Measurements from ENCODE around the gene NR2F1. TPM values are rescaled to one million over a fixed set of nuclear protein-coding genes. Genes with fewer than 3 reads are reported as not detected.

The NR2F1 gene
- total and polyA plus RNA-seq, 2 experiments from 2014 or later = 0.13 to 1.3 TPM

DNA sequence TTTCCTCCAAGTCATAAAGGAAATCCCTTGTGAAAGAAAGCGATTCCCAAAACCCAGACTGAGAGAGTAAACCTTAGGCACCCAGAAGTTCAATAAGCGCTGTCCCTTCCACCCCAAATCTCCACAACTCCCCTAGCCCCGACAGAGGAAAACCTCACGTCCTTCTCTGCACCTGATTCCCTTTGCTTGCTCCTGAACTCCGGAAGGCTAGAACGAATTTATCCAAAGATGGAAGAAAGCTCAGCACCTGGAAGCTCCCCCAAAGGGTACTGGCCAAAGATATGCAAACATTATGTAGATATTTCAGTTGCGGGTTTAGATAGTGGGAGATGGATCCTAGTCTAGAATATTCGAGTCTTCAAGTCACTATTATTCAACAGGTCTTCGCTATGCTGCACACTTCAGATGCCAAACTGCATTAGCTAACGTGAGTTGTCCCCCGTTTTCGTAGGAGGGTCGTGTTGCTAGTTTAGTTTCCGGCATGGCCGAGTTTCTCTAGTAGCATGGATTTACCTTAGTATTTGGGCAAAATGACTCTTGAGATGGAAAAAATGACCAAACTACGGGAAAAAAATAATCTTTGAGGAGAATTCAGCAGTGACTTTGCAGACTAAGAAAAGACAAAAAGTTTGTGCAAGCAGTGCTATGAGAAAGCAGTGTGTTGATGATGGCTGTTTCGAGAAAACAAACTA, 27.7 kb downstream of the NR2F1 start:
- Histone ChIP-seq H3K4me1 (ENCODE audit: low read depth) (no peaks in the 10 kb centered on the region), H3K27me3 (peaks cover 100% of the 10 kb centered on the region), H3K4me3 (no peak overlapping the region), H3K36me3 (no peaks in the 10 kb centered on the region), H3K27ac (no peak overlapping the region), H3K9me3 (ENCODE audit: low read depth) (no peaks in the 10 kb centered on the region)
- TF ChIP-seq, protein P1, sequence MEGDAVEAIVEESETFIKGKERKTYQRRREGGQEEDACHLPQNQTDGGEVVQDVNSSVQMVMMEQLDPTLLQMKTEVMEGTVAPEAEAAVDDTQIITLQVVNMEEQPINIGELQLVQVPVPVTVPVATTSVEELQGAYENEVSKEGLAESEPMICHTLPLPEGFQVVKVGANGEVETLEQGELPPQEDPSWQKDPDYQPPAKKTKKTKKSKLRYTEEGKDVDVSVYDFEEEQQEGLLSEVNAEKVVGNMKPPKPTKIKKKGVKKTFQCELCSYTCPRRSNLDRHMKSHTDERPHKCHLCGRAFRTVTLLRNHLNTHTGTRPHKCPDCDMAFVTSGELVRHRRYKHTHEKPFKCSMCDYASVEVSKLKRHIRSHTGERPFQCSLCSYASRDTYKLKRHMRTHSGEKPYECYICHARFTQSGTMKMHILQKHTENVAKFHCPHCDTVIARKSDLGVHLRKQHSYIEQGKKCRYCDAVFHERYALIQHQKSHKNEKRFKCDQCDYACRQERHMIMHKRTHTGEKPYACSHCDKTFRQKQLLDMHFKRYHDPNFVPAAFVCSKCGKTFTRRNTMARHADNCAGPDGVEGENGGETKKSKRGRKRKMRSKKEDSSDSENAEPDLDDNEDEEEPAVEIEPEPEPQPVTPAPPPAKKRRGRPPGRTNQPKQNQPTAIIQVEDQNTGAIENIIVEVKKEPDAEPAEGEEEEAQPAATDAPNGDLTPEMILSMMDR (IDR thresholded peaks at IDR 0.05; ENCODE audit: low read depth, low read length) = no peak
- no peak for DNase-seq (ENCODE audit: low read depth in 1 of 2, low spot score in 1 of 2)

DNA sequence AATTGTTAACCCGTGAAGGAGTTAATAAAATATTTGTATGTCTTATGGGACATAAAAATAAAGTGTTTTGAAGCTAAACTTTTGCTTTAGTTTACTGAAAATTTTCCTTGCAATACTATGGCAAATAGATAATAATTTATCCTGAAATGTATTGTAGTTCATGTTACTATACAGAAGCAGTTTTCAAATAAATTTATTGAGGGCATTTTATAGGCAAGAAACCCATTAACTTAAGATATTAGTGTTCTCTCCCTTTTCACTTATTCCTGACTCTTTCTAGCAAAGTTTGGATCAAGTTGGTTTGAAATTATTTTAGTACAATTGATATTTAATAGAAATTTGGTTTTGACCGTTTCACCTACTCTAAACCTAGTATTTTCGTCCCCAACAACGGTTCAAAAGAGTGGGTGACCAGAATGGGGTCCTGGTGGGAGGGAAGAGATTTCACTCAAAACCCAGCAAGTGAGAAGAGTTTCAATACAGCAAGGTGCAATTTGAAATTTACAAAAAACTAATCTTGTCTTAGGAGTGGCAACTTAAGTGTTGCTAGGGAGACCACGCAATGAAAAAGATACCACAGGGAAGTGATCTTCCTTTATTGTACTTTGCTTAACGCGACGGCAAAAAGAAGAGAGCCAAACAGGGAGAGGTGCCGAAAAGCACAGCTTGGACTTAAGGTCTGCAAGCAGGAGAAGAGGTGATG, 28.4 kb downstream of the NR2F1 start:
- H3K36me3 ChIP-seq = no peaks in the 10 kb centered on the region
- no peaks in the 10 kb centered on the region for H3K9me3 ChIP-seq (ENCODE audit: low read depth)
- no peak overlapping the region for H3K4me3 ChIP-seq
- TF ChIP-seq, protein P1 (IDR thresholded peaks at IDR 0.05; ENCODE audit: low read depth, low read length) = no peak
- H3K4me1 ChIP-seq (ENCODE audit: low read depth) = no peaks in the 10 kb centered on the region
- H3K27ac ChIP-seq = no peak overlapping the region
- H3K27me3 ChIP-seq = peaks cover 100% of the 10 kb centered on the region
- no peak for DNase-seq (ENCODE audit: low read depth in 1 of 2, low spot score in 1 of 2)

DNA sequence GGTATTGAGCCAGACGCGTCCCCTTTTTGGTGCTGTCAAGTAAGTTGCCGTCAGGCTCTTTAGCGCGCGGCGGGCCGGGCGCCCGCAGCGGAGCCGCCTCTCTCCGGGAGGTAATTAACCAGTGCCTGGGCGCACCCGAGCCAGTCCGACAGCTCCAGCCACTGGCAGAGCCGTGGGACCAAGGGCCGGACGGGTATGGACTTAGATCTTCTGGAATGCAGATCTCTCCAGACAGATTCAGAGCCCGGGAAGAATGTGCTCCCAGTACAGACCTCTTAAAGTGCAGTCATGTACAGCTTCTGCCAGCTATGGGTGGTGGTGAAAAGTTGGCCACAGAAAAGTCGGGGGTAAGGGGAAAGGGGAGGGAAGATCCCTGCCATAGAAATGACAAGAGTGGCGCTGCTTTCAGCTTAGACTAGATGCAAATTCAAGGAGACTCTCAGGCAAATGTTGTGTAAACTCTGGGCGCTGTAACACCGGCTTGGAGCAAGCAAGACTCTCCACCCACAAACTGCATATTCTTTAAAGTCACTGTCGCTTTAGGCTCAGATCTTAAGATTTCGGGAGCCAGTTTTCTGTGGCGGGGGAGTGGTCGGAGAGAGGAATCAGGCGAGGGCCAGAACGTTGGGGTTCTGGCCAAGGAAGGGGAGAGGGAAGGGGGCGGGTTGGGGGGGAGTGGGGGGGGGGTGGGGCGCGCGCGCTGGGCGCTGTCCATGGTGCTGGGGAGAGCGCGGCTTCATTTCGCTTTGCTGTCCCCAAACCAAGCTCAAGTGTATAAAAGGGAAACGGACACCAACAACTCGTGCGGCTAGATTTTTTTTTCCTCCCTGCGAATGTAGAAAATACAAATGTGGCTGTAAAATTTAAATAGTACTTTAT, 29.2 kb downstream of the NR2F1 start:
- Histone ChIP-seq H3K36me3 (no peaks in the 10 kb centered on the region), H3K9me3 (ENCODE audit: low read depth) (no peaks in the 10 kb centered on the region), H3K27ac (no peak overlapping the region), H3K4me1 (ENCODE audit: low read depth) (no peaks in the 10 kb centered on the region), H3K27me3 (peaks cover 100% of the 10 kb centered on the region), H3K4me3 (no peak overlapping the region)
- TF ChIP-seq, protein P1 (IDR thresholded peaks at IDR 0.05; ENCODE audit: low read depth, low read length) = no peak
- peak in 1 of 2 donors; percentile 52 for DNase-seq (ENCODE audit: low read depth in 1 of 2, low spot score in 1 of 2)

DNA sequence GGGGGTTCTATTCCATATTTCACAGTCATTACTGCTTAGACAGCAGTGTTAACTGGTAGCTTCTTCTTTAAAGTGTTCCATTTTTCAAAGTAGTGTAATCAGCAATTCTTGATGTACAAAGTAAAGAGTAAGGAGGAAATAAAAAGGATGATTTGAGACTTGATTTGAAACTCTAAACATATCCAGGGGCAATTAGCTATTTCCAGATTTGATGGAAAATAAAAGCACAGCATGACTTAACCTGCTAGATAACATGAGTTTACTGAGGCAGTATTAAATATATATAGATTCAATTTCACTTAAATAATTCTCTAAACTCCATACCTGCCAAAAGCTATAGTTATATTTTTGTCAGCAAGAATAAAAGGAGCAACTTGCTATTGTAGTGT, 29.8 kb downstream of the NR2F1 start:
- Histone ChIP-seq H3K9me3 (ENCODE audit: low read depth) (no peaks in the 10 kb centered on the region), H3K36me3 (no peaks in the 10 kb centered on the region), H3K27ac (no peak overlapping the region), H3K4me3 (no peak overlapping the region), H3K27me3 (peaks cover 100% of the 10 kb centered on the region), H3K4me1 (ENCODE audit: low read depth) (no peaks in the 10 kb centered on the region)
- DNase-seq (ENCODE audit: low read depth in 1 of 2, low spot score in 1 of 2) = no peak
- TF ChIP-seq, protein P1 (IDR thresholded peaks at IDR 0.05; ENCODE audit: low read depth, low read length) = no peak

DNA sequence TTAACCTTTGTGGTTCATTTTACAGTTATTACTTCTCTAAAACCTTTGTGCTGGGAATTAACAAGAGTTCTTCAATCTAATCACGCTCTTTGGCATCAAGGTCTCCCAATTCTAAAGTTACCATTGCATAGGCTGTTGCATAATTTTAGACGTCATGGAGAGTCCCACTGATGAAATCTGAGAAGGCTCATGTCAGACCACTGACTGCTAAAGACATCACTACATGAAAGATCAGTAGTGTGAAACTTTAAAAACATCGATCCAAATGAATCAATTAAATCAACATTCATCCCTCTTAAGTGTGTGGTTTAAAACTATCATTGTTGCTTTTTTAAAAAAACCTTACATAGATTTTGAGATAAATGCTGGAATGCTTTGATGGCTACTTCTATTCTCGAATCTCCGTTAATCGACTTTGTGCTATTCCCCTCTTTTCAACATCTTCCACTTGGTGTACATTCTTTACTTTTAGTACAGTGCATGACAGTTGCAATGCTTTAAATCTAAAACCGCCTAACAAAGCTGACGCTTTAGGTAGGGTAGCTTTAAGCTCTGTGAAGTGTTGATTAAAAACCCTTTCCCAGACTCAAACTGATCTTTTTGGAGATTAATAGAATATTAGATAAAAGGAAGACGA, 33.6 kb downstream of the NR2F1 start:
- Histone ChIP-seq H3K4me1 (ENCODE audit: low read depth) (no peaks in the 10 kb centered on the region), H3K27me3 (peaks cover 89% of the 10 kb centered on the region), H3K4me3 (no peak overlapping the region), H3K36me3 (no peaks in the 10 kb centered on the region), H3K27ac (no peak overlapping the region), H3K9me3 (ENCODE audit: low read depth) (no peaks in the 10 kb centered on the region)
- DNase-seq (ENCODE audit: low read depth in 1 of 2, low spot score in 1 of 2) = no peak
- TF ChIP-seq, protein P1 (IDR thresholded peaks at IDR 0.05; ENCODE audit: low read depth, low read length) = no peak

All from cardiac muscle cell (in vitro differentiated cells and primary cell).